ENCODE results near the gene SLCO3A1.

GRCh38 chr15:91885054-91885453 lies 31.5 kb downstream of the SLCO3A1 start:
- TF ChIP-seq, protein P1, sequence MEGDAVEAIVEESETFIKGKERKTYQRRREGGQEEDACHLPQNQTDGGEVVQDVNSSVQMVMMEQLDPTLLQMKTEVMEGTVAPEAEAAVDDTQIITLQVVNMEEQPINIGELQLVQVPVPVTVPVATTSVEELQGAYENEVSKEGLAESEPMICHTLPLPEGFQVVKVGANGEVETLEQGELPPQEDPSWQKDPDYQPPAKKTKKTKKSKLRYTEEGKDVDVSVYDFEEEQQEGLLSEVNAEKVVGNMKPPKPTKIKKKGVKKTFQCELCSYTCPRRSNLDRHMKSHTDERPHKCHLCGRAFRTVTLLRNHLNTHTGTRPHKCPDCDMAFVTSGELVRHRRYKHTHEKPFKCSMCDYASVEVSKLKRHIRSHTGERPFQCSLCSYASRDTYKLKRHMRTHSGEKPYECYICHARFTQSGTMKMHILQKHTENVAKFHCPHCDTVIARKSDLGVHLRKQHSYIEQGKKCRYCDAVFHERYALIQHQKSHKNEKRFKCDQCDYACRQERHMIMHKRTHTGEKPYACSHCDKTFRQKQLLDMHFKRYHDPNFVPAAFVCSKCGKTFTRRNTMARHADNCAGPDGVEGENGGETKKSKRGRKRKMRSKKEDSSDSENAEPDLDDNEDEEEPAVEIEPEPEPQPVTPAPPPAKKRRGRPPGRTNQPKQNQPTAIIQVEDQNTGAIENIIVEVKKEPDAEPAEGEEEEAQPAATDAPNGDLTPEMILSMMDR (IDR thresholded peaks at IDR 0.05), result no peak
- TF ChIP-seq POLR2A (IDR thresholded peaks at IDR 0.05), result no peak
